Astrocyte (in vitro differentiated cells and primary cell): ENCODE measurements around the gene VWC2L. TPM values are rescaled to one million over a fixed set of nuclear protein-coding genes. Genes with fewer than 3 reads are reported as not detected.

ENCODE experiments used
- DNase-seq: peaks from one replicate; pipeline ENCODE4 v3.0.0-alpha.2; 2010; ENCODE audit warnings: low read depth
- FAIRE-seq: peaks from 2 replicates; lab custom pipeline; 2011; peaks lifted over from hg19 to GRCh38; lab: Jason Lieb, UNC
- H2AFZ ChIP-seq: 2 replicates; pipeline ENCODE4 v1.6.0; 2012; ENCODE audit warnings: low read depth, low read length, inconsistent platforms
- H3K27ac ChIP-seq: 2 replicates; pipeline ENCODE4 v1.5.1; 2011; ENCODE audit warnings: low read depth, low read length, inconsistent platforms
- H3K27me3 ChIP-seq: 2 replicates; pipeline ENCODE4 v1.6.0; 2011; ENCODE audit warnings: low read length, inconsistent platforms; ENCODE audit not compliant: insufficient read depth
- H3K36me3 ChIP-seq: 2 replicates; pipeline ENCODE4 v1.5.1; 2011; ENCODE audit warnings: low read length, inconsistent platforms; ENCODE audit not compliant: insufficient read depth
- H3K4me1 ChIP-seq: 2 replicates; pipeline ENCODE4 v1.5.1; 2011; ENCODE audit warnings: low read length, inconsistent platforms; ENCODE audit not compliant: insufficient read depth
- H3K4me2 ChIP-seq: 2 replicates; pipeline ENCODE4 v1.6.0; 2012; ENCODE audit warnings: low read length, inconsistent platforms
- H3K4me3 ChIP-seq: 2 replicates; pipeline ENCODE4 v1.5.1; 2011; ENCODE audit warnings: low read depth, mild to moderate bottlenecking, low read length, inconsistent platforms; ENCODE audit not compliant: insufficient read depth
- H3K79me2 ChIP-seq: 2 replicates; pipeline ENCODE4 v1.6.0; 2012; ENCODE audit warnings: mild to moderate bottlenecking, low read length, inconsistent platforms; ENCODE audit not compliant: insufficient read depth
- H3K9ac ChIP-seq: 2 replicates; pipeline ENCODE4 v1.6.0; 2012; ENCODE audit warnings: mild to moderate bottlenecking, low read length, inconsistent platforms
- H3K9me3 ChIP-seq: 2 replicates; pipeline ENCODE4 v1.5.1; 2012; ENCODE audit warnings: low read depth, mild to moderate bottlenecking, low read length, inconsistent platforms; ENCODE audit not compliant: insufficient read depth
- H4K20me1 ChIP-seq: 2 replicates; pipeline ENCODE4 v1.6.0; 2012; ENCODE audit warnings: low read length, inconsistent platforms; ENCODE audit not compliant: insufficient read depth
- H3K27ac Mint-ChIP-seq: one replicate; pipeline ENCODE4 v1.8.0; 2021; ENCODE audit warnings: mild to moderate bottlenecking, mixed read lengths; ENCODE audit not compliant: unreplicated experiment
- H3K27me3 Mint-ChIP-seq: one replicate; pipeline ENCODE4 v1.8.0; 2021; ENCODE audit warnings: low read depth, mixed read lengths; ENCODE audit not compliant: unreplicated experiment
- H3K36me3 Mint-ChIP-seq: one replicate; pipeline ENCODE4 v1.8.0; 2021; ENCODE audit warnings: low read depth, mixed read lengths; ENCODE audit not compliant: unreplicated experiment
- H3K4me1 Mint-ChIP-seq: one replicate; pipeline ENCODE4 v1.8.0; 2021; ENCODE audit warnings: low read depth, mixed read lengths; ENCODE audit not compliant: unreplicated experiment
- H3K4me3 Mint-ChIP-seq: one replicate; pipeline ENCODE4 v1.8.0; 2021; ENCODE audit warnings: mild to moderate bottlenecking, moderate library complexity, mixed read lengths; ENCODE audit not compliant: unreplicated experiment
- H3K9me3 Mint-ChIP-seq: one replicate; pipeline ENCODE4 v1.8.0; 2021; ENCODE audit warnings: mild to moderate bottlenecking, mixed read lengths; ENCODE audit not compliant: unreplicated experiment
- EZH2 ChIP-seq: IDR thresholded peaks from 2 replicates; pipeline ENCODE4 v1.6.1; 2012; ENCODE audit warnings: mild to moderate bottlenecking, low read length, inconsistent platforms; ENCODE audit not compliant: insufficient read depth
- total RNA-seq: library from RNA; stranded (reverse); gene quantifications from 2 replicates; pipeline ENCODE4 v1.2.1, GENCODE V29; 2021
- TF ChIP-seq, protein P1 (sequence below): IDR thresholded peaks from 2 replicates; pipeline ENCODE4 v1.5.1; 2011; ENCODE audit warnings: low read depth, mild to moderate bottlenecking, inconsistent platforms, low read length, moderate library complexity; ENCODE audit not compliant: insufficient read depth

VWC2L gene
- total RNA-seq, 1 donor from 2014 or later: not detected

GRCh38 chr2:214450118-214450894 lies 39.5 kb downstream of the VWC2L start:
- Mint-ChIP-seq H3K4me1 (no peaks in the 10 kb centered on the region), H3K9me3 (peaks cover 3% of the 10 kb centered on the region), H3K4me3 (no peak overlapping the region), H3K36me3 (no peaks in the 10 kb centered on the region), H3K27ac (no peak overlapping the region), H3K27me3 (no peaks in the 10 kb centered on the region)
- H3K27ac ChIP-seq: no peak overlapping the region
- no peaks in the 10 kb centered on the region for H3K79me2 ChIP-seq
- H3K27me3 ChIP-seq: no peaks in the 10 kb centered on the region
- no peak overlapping the region for H2AFZ ChIP-seq
- H3K9me3 ChIP-seq: no peaks in the 10 kb centered on the region
- DNase-seq (no peak), FAIRE-seq (no peak)
- TF ChIP-seq EZH2: no peak
- TF ChIP-seq, protein P1, sequence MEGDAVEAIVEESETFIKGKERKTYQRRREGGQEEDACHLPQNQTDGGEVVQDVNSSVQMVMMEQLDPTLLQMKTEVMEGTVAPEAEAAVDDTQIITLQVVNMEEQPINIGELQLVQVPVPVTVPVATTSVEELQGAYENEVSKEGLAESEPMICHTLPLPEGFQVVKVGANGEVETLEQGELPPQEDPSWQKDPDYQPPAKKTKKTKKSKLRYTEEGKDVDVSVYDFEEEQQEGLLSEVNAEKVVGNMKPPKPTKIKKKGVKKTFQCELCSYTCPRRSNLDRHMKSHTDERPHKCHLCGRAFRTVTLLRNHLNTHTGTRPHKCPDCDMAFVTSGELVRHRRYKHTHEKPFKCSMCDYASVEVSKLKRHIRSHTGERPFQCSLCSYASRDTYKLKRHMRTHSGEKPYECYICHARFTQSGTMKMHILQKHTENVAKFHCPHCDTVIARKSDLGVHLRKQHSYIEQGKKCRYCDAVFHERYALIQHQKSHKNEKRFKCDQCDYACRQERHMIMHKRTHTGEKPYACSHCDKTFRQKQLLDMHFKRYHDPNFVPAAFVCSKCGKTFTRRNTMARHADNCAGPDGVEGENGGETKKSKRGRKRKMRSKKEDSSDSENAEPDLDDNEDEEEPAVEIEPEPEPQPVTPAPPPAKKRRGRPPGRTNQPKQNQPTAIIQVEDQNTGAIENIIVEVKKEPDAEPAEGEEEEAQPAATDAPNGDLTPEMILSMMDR: no peak
- H4K20me1 ChIP-seq: no peaks in the 10 kb centered on the region
- H3K36me3 ChIP-seq: no peaks in the 10 kb centered on the region
- H3K4me2 ChIP-seq: no peak overlapping the region
- H3K4me1 ChIP-seq: no peaks in the 10 kb centered on the region
- no peak overlapping the region for H3K4me3 ChIP-seq
- no peak overlapping the region for H3K9ac ChIP-seq

DNA sequence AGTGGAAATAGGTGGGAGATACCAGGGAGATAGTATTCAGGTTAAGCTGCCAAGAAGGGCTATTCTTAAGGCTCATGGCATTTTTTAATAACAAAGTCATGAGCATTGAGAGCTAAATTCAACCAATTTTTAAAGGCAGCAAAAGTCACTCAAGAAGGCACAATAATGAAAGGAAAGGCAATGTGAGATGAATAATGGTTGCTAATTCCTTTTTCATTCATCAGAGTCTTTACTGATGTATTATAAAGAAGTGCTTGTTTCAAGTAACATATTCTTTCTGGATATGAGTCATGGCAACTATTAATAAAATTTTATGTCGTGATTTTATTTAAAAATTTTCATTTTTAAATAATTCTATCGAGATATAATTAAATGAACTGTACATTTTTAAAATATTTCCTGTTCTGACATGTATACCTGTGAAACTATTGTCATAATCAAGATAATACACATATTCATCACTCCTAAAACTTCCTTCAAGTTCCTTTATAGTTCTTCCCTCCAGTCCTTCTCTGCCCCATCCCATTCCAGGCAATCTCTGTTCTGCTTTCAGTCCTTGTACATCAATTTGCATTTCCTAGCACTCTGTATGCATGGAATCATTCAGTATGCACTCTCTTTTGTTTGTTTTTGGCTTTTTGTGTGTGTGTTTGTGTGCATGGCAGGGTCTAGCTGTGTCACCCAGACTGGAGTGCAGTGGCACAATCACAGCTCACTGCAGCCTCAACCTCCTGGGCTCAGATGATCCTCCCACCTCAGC lies 40.8 kb downstream of the VWC2L start:
- Histone ChIP-seq H3K27me3 (no peaks in the 10 kb centered on the region), H3K36me3 (no peaks in the 10 kb centered on the region), H3K9me3 (no peaks in the 10 kb centered on the region), H3K4me2 (no peak overlapping the region), H3K4me3 (no peak overlapping the region), H3K79me2 (no peaks in the 10 kb centered on the region), H2AFZ (no peak overlapping the region), H3K27ac (no peak overlapping the region), H3K4me1 (no peaks in the 10 kb centered on the region), H3K9ac (no peak overlapping the region), H4K20me1 (no peaks in the 10 kb centered on the region)
- DNase-seq (no peak), FAIRE-seq (no peak)
- H3K36me3 Mint-ChIP-seq: no peaks in the 10 kb centered on the region
- peaks cover 3% of the 10 kb centered on the region for H3K9me3 Mint-ChIP-seq
- TF ChIP-seq, protein P1: no peak
- TF ChIP-seq EZH2: no peak
- no peak overlapping the region for H3K4me3 Mint-ChIP-seq
- no peaks in the 10 kb centered on the region for H3K4me1 Mint-ChIP-seq
- H3K27ac Mint-ChIP-seq: no peak overlapping the region
- H3K27me3 Mint-ChIP-seq: no peaks in the 10 kb centered on the region
